Measurements from ENCODE around the gene CRIP3. TPM values are rescaled to one million over a fixed set of nuclear protein-coding genes. Genes with fewer than 3 reads are reported as not detected.

Gene CRIP3
- total and polyA plus RNA-seq, 2 of the 13 experiments (the other 11 are each of a cell fraction or from before 2014, with no cell fraction given): 6.3 to 9.3 TPM

GRCh38 chr6:43308101-43308989, at the start of gene CRIP3 (continued):
- TF ChIP-seq NRL (CRISPR knock-in tag; IDR thresholded peaks at IDR 0.05; ENCODE audit: borderline replicate concordance) (peak; percentile 89; the same call in 1 of the 2 replicates), FOXC1 (CRISPR knock-in tag; IDR thresholded peaks at IDR 0.05; ENCODE audit: borderline replicate concordance) (peak; percentile 38; the same call in 1 of the 2 replicates), AGO1 (IDR thresholded peaks at IDR 0.05; ENCODE audit: low read depth, low read length, poor library complexity, severe bottlenecking) (peak; percentile 77), ZNF776 (CRISPR knock-in tag; IDR thresholded peaks at IDR 0.05) (peak; percentile 24; the same call in 1 of the 2 replicates), ZNF101 (CRISPR knock-in tag; IDR thresholded peaks at IDR 0.05; ENCODE audit: borderline replicate concordance, low read depth) (no peak), SMAD9 (CRISPR knock-in tag; IDR thresholded peaks at IDR 0.05) (no peak), ZFAT (CRISPR knock-in tag; conservative IDR thresholded peaks at IDR 0.05) (no peak), NR1H2 (CRISPR knock-in tag; IDR thresholded peaks at IDR 0.05; ENCODE audit: borderline replicate concordance, low read depth) (no peak), RELA (CRISPR knock-in tag; IDR thresholded peaks at IDR 0.05) (no peak), ZNF761 (CRISPR knock-in tag; conservative IDR thresholded peaks at IDR 0.05) (peak; percentile 51; the same call in 1 of the 2 replicates), SIX1 (CRISPR knock-in tag; IDR thresholded peaks at IDR 0.05; ENCODE audit: borderline replicate concordance) (no peak), SNAPC4 (CRISPR knock-in tag; IDR thresholded peaks at IDR 0.05) (0 out of 2 replicates have a peak, but pooled peaks have one; percentile 53), RFXAP (CRISPR knock-in tag; IDR thresholded peaks at IDR 0.05; ENCODE audit: borderline replicate concordance) (no peak), RBFOX2 (IDR thresholded peaks at IDR 0.05; ENCODE audit: low read depth, low read length) (no peak), NR0B2 (CRISPR knock-in tag; IDR thresholded peaks at IDR 0.05) (0 out of 2 replicates have a peak, but pooled peaks have one; percentile 24), ZNF224 (CRISPR knock-in tag; IDR thresholded peaks at IDR 0.05) (0 out of 2 replicates have a peak, but pooled peaks have one; percentile 71)
- TF ChIP-seq, protein P1, sequence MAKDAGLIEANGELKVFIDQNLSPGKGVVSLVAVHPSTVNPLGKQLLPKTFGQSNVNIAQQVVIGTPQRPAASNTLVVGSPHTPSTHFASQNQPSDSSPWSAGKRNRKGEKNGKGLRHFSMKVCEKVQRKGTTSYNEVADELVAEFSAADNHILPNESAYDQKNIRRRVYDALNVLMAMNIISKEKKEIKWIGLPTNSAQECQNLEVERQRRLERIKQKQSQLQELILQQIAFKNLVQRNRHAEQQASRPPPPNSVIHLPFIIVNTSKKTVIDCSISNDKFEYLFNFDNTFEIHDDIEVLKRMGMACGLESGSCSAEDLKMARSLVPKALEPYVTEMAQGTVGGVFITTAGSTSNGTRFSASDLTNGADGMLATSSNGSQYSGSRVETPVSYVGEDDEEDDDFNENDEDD (CRISPR knock-in tag; IDR thresholded peaks at IDR 0.05; ENCODE audit: borderline replicate concordance): peak; percentile 17; the same call in 1 of the 2 replicates
- TF ChIP-seq, protein P2, sequence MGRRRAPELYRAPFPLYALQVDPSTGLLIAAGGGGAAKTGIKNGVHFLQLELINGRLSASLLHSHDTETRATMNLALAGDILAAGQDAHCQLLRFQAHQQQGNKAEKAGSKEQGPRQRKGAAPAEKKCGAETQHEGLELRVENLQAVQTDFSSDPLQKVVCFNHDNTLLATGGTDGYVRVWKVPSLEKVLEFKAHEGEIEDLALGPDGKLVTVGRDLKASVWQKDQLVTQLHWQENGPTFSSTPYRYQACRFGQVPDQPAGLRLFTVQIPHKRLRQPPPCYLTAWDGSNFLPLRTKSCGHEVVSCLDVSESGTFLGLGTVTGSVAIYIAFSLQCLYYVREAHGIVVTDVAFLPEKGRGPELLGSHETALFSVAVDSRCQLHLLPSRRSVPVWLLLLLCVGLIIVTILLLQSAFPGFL (CRISPR knock-in tag; IDR thresholded peaks at IDR 0.05): no peak
- TF ChIP-seq, protein P3, sequence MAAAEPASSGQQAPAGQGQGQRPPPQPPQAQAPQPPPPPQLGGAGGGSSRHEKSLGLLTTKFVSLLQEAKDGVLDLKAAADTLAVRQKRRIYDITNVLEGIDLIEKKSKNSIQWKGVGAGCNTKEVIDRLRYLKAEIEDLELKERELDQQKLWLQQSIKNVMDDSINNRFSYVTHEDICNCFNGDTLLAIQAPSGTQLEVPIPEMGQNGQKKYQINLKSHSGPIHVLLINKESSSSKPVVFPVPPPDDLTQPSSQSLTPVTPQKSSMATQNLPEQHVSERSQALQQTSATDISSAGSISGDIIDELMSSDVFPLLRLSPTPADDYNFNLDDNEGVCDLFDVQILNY (CRISPR knock-in tag; conservative IDR thresholded peaks at IDR 0.05): peak; percentile 46; the same call in 1 of the 2 replicates
